Epidermal melanocyte (primary cell): ENCODE measurements around the gene PAH.
"Not testable (repeated sequence)": the region's sequence is repeated elsewhere in the genome, so short reads cannot be mapped to it uniquely, and the experiment has no call there.

Source experiments
- DNase-seq: peaks from one replicate; pipeline ENCODE4 v3.0.0; 2011; ENCODE audit warnings: low spot score; ENCODE audit not compliant: insufficient read length

PAH gene

DNA sequence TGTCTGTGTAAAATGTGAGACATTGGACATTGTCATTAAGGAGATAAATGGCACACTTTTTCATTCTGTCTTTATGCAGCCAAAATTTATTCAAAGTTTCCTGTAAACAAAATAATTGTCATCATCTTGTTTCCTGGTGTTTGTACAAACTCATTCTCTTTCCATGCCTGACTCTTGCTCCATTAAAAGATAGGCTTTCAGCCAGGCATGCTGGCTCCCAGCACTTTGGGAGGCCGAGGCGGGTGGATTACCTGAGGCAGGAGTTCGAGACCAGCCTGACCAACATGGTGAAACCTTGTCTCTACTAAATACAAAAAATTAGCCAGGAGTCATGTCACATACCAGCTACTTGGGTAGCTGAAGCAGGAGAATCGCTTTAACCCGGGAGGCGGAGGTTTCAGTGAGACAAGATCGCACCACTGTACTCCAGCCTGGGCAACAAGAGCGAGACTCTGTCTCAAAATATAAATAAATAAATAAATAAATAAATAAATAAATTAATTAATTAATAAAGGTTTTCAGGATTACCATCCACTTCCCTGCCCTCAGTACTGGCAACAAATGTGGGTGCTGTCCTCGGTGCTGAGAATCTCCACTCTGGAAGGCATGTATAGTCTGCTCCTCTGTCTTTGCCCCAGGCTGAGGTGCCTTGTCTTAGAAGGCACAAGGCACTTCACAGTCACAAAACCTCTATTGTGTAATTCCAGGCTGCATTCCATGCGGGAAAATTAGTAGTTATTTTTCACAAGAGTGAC lies 83.2 kb downstream of the PAH start:
- DNase-seq: no peak

DNA sequence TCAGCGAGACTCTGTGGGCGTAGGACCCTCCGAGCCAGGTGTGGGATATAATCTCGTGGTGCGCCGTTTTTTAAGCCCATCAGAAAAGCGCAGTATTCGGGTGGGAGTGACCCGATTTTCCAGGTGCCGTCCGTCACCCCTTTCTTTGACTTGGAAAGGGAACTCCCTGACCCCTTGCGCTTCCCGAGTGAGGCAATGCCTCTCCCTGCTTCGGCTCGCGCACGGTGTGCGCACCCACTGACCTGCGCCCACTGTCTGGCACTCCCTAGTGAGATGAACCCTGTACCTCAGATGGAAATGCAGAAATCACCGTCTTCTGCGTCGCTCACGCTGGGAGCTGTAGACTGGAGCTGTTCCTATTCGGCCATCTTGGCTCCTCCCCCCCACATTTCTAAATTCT lies 84.2 kb downstream of the PAH start:
- not testable (repeated sequence) for DNase-seq

DNA sequence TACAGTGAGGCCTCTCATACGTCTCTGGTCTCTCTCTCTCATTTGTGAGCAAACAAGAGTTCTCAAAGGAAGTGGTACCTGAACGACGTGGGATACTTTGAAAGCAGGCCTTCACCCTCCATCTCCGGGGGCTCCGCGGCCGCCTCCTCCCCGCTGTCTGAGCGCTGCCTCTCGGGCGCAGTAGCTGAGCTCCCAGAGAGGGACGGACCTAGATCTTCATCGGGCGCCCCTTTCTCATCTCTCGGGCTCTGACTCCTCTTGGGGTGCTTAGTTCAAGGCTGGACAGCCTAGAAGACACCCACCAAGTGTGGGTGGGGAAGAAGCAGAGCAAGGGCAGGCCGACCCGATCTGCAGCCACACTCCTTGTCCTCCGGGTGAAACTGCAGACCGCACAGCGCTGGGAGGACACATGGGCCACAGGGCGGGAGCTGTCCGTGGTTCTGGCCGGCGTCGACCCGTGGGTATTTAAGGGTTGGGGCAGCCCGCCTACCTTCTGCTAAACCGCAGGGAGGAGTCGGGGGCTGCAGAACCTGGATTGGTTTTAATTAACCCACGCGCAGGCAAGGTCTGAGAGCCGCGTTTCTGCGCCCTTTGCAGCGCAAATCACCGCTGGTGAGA lies 92.7 kb downstream of the PAH start:
- DNase-seq: no peak

DNA sequence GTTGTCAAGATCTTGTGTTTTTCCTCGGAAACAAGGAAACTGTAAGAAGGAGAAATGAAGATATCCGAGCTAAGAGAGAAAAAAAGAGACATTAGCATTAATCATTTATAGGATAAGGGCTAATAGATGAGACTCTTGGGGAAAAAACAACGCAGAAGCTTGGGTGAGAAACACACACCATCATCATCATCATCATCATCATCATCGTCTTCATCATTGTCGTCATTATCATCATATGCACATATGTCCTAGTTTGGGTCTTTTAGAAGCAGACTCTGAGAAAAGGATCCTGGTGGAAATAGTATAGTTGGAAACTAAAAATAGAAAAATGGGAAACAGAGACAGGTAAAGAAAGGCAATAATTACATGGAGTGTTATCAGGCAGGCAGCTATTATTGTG lies 95.9 kb downstream of the PAH start:
- DNase-seq: no peak

DNA sequence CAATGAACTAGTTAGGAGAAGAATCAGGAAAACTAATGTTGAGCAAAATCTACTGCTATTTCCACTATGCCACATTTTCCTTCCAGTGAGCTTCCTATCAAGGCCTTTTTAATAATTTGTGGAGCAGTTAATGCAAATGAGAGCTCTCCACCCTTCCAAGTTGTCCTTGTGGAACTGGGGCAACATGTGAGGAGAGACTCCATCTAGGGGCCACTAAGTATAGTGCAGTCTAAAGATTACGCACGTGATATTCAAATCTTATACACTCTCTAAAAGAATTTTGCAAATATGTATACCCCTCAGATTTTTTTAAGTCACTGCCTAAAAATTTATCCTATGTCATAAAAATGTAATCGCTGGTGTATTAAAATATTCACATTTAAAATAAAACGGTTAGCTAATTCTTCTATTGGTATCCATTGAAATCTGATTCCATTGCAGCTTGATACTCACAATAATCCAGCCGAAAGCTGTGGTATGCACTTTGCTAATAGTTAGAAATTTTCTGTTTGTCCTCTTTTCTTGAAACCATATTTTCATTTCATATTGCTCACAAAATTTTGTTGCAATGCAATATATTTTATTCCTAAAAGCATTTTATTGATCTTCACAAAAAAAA lies 100.1 kb downstream of the PAH start:
- peak; percentile 53 for DNase-seq

DNA sequence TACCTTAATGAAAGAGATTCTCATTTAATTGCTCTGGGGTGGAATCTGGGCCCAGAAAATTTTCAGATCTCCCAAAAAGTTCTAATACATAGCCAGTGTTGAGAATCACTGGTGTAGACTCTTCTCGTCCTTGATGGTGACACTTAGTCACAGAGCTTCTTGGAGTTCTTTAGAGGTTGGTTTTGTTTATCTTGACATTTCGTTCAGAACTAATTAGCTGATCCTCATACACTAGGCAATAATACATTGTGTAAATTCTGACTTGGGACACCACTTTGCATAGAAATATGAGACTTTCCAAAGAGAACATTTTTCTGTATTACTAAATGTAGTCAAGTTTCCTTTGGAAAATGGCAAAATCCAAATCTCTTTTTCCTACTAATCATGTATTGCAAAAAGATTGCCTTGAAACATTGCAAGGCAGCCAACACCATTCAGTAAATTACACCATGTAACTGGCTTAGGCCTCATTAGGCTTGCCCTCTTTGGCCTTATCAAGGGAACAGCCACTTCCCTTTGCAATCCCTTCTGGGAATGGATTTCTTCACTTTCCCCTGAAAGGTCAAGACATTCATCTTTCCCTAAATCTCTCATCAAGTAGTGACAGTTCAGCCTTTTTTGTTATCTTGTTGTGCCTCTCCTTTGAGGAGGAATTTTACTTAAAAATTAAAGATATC lies 102.2 kb downstream of the PAH start:
- DNase-seq: no peak

DNA sequence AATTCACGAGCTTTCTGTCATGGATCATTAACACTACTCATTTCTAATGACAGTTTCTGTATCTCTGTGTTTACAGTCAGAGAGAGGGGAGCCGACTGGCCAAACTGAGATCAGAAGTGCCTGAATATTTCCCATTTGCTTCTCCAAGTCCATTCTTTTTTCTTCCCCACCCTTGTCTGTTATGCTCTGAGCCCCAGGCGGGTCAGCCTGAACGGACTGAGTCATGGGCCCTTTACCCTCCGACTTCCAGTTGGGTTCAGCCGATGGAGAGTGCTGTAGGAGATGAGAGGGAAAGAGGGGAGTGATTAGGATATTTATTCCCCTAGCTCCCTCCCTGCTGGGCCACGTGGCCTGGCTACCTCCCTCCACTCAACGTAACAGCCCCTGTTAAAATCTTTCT lies 104.7 kb downstream of the PAH start:
- DNase-seq: no peak

DNA sequence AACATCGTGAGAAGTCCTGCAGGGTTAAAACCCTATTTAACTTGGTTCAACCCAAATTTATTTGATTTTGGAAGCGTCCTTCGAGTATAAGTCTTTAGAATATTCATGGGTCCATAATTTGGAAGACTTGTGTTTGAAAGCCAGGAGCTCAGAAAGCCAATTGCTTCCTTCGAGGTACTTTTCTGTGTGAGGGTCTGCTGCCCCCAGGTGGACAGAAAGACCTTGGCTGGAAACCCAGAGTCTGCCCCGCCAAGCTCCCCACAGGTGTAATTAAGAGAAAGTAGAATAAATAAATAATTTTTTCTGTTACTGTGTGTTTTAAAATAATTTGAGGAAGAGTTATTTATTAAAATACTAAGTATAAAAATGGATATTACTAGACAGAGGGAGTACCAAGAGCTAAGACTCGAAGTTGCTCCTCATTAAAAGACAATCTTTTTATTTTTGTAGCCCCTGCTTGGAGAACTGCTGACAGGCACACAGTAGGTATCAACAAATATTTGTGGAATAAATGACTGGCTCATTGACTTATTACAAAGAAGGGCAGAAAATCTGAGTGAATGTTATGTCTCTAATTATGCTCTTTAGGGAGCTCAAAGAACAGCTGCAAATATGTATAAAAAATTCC lies 105.8 kb downstream of the PAH start:
- DNase-seq: no peak

DNA sequence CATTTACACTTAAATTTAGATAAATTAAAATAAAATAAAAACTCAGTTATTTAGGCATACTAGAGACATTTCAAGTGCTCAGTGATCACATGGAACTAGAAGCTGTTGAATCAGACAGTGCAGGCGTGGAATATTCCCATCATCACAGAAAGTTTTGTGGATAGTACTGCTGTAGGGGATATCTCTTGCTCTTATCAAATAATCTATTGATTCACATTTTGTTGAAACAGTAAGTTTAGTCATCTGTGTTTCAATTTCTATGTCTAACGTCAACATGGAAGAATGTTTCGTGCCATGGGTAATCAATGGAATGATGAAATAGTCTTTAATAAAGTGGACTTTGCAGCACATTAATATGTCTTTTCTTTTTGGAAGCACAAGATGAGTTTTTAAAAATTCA lies 108.6 kb downstream of the PAH start:
- no peak for DNase-seq

DNA sequence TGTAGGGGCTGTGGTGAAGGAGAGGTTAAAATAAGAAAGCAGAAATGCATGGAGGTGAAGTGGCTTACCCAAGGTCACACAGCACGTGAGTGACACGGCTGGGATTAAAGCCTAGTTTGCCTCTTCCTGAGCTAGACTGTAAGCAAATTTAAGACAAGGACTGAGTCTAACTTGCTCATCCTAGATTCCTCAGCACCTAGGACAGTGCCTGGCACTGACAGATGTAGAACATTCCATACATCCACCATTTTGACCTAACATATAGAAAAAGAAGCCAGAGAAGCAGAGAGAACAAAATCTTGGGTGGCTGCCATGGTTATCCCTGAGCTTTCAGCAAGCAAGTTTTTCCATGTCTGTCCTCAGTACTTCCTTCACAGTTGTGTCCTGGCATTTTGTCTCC lies 110.5 kb downstream of the PAH start:
- DNase-seq: no peak

DNA sequence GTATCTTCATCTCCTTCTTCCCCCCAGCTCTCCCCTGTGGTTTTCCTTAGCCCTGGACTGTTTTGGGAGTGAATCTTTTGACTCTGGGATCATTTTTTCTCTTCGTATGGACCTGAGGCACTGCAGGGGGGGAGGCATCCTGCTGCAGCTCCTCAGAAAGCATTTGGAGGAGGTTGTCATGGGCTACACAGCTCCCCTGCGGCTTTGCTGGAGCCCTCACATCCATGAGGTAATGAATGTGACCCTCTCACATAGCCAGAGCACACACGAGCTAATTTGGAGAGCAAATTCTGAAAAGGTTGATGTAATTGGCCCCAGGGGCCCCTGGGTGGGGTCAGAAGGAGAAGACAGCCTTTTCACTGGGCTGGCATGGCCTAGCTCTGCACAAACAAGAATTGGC lies 110.9 kb downstream of the PAH start:
- no peak for DNase-seq

DNA sequence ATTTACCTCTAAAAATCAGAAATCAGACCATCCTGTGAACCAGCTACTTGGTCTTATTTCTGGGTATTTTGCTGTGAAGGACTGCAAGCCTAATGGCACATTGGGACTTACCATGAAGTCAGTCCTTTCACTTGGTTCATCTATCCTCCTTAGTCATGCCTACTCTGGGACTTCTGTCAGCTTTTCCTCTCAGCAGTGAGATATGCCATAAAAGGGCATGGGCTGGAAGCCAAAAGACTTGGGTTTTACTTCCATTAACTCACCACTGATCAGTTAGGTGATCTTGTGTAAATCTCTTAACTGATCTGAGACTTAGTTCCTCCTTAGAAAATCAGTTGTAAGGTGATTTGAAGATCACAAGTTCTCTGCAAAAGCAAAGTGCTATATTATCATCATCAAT lies 116.5 kb downstream of the PAH start:
- DNase-seq: no peak

DNA sequence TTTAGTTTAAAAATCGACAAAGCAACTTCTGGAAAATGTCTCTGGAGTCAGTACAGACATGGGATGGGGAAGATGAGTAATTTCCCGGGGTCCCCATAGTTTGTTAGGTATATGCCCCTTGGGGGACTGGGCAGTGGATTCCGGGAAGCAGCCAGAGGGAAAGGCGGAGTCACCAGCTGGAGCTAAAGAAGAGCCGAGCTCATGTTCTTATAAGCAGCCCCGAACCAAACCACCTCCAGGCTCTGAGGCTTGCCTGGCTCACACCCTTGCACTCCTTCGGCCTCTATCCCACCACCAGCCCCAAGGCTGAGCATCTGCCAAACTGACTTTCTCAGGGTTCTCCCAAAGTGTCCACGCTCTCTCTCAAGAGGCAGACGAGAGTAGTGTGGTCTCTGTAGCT lies 117.8 kb downstream of the PAH start:
- DNase-seq: no peak

DNA sequence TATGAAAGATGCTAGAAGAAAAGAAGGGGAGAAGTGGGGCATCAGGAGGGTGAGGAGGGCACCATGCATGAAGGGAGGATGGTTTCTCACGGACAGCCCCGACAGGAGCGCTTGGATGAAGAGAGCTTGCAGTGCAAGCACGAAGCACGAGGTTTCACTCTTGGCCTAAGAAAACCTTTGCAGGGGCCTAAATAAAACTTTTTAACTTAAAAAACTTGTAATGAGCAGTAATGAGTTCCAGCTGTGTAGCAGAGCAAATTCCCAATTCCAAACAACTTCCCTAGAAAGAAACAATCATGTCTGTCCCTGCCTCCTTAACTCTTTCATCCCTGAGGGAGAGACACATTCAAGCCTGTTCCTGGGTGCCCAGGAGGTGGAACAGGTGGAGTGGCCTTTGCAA lies 119.5 kb downstream of the PAH start:
- DNase-seq: no peak

DNA sequence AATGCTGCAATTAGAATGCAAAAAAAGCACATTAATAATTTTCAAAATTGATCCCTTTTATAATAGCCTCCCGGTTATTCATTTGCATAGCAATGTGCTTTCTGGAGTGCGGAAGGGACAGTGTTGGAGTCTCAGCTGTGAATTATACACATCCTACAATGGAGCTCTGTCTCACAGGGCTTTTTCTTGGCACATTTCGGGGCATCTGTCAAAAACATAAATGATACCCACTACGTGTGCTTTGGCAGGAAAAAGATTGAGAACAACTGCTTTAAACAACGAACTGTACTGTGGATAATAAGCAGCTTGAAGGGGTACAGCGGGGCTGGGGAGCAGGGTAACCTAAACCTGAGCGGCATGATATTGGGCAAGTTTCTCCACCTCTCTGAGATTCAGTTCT lies 123.1 kb downstream of the PAH start:
- DNase-seq: no peak
